DOHH2 (cell line): Measurements from ENCODE around the gene GFPT2.

ENCODE experiments used
- EZH2phosphoT487 ChIP-seq: fragments of 200-600 bp; sonication (generic); IDR thresholded peaks from 2 replicates; pipeline ENCODE4 v1.6.1; 2017; ENCODE audit warnings: borderline replicate concordance, mild to moderate bottlenecking, antibody characterized with exemption, low read length, moderate library complexity, mixed read lengths
- TF ChIP-seq, protein P1 (sequence below): fragments of 200-600 bp; sonication (generic); IDR thresholded peaks from one replicate; pipeline ENCODE4 v1.5.1; 2014; ENCODE audit warnings: antibody characterized with exemption, mild to moderate bottlenecking, low read depth, low read length; ENCODE audit not compliant: poor library complexity, severe bottlenecking

DNA sequence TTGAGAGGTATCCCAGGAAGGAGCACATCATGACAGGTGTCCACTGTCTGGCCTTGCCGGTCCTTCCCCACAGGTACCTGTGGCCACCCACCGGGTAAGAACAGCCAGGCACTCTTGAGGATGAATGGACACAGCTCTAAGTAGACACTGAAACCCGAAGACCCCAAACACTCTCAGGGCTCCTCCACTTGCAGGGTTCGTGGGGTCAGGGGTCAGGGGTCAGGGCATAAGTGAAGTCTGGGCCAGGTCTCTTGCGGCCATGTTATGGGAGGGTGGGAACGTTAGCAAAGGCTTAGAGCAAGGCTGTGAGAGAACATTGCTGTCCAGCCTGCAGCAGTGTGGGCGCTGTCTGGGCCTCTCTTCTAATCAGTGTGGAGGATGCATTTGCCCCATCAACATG lies 101.2 kb downstream of the GFPT2 start:
- TF ChIP-seq, protein P1, sequence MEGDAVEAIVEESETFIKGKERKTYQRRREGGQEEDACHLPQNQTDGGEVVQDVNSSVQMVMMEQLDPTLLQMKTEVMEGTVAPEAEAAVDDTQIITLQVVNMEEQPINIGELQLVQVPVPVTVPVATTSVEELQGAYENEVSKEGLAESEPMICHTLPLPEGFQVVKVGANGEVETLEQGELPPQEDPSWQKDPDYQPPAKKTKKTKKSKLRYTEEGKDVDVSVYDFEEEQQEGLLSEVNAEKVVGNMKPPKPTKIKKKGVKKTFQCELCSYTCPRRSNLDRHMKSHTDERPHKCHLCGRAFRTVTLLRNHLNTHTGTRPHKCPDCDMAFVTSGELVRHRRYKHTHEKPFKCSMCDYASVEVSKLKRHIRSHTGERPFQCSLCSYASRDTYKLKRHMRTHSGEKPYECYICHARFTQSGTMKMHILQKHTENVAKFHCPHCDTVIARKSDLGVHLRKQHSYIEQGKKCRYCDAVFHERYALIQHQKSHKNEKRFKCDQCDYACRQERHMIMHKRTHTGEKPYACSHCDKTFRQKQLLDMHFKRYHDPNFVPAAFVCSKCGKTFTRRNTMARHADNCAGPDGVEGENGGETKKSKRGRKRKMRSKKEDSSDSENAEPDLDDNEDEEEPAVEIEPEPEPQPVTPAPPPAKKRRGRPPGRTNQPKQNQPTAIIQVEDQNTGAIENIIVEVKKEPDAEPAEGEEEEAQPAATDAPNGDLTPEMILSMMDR = no peak
- TF ChIP-seq EZH2phosphoT487 = no peak
